DOHH2 (cell line): ENCODE data around the gene KRTAP22-1.

Source experiments
- CTCF ChIP-seq: fragments of 200-600 bp; sonication (generic); IDR thresholded peaks from one replicate; pipeline ENCODE4 v1.5.1; 2014; ENCODE audit warnings: antibody characterized with exemption, mild to moderate bottlenecking, low read depth, low read length; ENCODE audit not compliant: poor library complexity, severe bottlenecking
- EZH2phosphoT487 ChIP-seq: fragments of 200-600 bp; sonication (generic); IDR thresholded peaks from 2 replicates; pipeline ENCODE4 v1.6.1; 2017; ENCODE audit warnings: borderline replicate concordance, mild to moderate bottlenecking, antibody characterized with exemption, low read length, moderate library complexity, mixed read lengths

GRCh38 chr21:30577766-30578165, 23.1 kb upstream of the KRTAP22-1 start:
- TF ChIP-seq CTCF = no peak
- TF ChIP-seq EZH2phosphoT487 = no peak
